ENCODE measurements around the gene DNAJC7.

DNA sequence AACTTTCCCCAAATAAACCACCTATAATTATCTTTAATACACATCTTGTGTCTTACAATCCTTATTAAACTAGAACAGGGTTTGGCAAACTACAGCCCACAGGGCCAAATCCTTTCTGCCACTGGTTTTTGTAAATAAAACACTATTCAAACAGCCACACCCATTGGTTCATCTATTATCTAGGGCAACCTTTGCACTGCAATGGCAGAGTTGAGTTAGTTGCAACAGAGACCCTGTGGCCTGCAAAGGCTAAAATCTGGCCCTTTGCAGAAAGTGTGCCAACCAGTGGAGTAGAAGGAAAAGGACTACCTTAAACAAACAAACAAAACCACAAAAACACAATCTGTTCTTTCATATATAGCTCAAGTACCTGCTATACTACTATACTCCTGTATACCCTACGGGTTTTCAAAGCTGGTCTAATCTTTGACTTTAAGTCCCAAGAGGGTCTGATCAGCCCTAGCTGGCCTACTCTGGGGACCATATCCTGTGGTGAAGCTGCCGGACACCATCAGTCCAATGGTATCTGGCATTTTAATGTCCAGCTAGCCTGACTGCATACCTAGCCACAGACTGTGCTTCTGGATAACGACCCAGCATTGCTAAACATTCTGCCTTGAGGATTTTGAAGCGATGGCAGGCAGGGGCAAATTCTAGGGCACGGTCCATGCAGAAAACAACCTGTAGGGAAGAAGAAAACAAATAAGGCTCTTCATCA is 27.4 kb downstream of the DNAJC7 start:
- TF ChIP-seq, protein P1, sequence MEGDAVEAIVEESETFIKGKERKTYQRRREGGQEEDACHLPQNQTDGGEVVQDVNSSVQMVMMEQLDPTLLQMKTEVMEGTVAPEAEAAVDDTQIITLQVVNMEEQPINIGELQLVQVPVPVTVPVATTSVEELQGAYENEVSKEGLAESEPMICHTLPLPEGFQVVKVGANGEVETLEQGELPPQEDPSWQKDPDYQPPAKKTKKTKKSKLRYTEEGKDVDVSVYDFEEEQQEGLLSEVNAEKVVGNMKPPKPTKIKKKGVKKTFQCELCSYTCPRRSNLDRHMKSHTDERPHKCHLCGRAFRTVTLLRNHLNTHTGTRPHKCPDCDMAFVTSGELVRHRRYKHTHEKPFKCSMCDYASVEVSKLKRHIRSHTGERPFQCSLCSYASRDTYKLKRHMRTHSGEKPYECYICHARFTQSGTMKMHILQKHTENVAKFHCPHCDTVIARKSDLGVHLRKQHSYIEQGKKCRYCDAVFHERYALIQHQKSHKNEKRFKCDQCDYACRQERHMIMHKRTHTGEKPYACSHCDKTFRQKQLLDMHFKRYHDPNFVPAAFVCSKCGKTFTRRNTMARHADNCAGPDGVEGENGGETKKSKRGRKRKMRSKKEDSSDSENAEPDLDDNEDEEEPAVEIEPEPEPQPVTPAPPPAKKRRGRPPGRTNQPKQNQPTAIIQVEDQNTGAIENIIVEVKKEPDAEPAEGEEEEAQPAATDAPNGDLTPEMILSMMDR (conservative IDR thresholded peaks at IDR 0.05; ENCODE audit: low read depth, low read length): no peak
- no peak for TF ChIP-seq EZH2 (IDR thresholded peaks at IDR 0.05; ENCODE audit: borderline replicate concordance, low read depth, low read length, poor library complexity, severe bottlenecking)

Measured in A673 (cell line).